H1 (cell line): ENCODE data around the gene SPTBN4. TPM values are rescaled to one million over a fixed set of nuclear protein-coding genes. Genes with fewer than 3 reads are reported as not detected.

Source experiments
- CTCF ChIA-PET: fragments of 300-600 bp; sonication (Branson Sonifier 250); formaldehyde crosslinking; loops from one replicate; lab custom pipeline; 2021; ENCODE audit not compliant: partially characterized antibody; lab: Charles Lee
- POLR2A ChIA-PET: fragments of 300-600 bp; sonication (Branson Sonifier 250); formaldehyde crosslinking; loops from one replicate; lab custom pipeline; 2021; ENCODE audit warnings: inconsistent platforms; ENCODE audit not compliant: partially characterized antibody; lab: Charles Lee
- DNase-seq, 2 experiments: peaks; one replicate each; pipeline versions ENCODE4 v3.0.0 to v3.0.0-alpha.2; 2010 to 2022; ENCODE audit warnings: low spot score in 2 of 2, low read depth in 1 of 2, mixed read lengths in 1 of 2
- FAIRE-seq: peaks from 2 replicates; lab custom pipeline; 2011; peaks lifted over from hg19 to GRCh38; lab: Jason Lieb, UNC
- H2AFZ ChIP-seq: 2 replicates; pipeline ENCODE4 v1.8.1; 2012; ENCODE audit warnings: low read length, inconsistent platforms
- H2AK5ac ChIP-seq: 2 replicates; pipeline ENCODE4 v1.6.1; 2013; ENCODE audit warnings: low read depth, low read length
- H2BK120ac ChIP-seq: replicated peaks from 2 replicates; pipeline ENCODE3; 2013; ENCODE audit warnings: low read depth, low read length, inconsistent platforms
- H2BK12ac ChIP-seq: 2 replicates; pipeline ENCODE4 v1.6.1; 2013; ENCODE audit warnings: low read depth, low read length
- H2BK15ac ChIP-seq: 2 replicates; pipeline ENCODE4 v1.6.1; 2013; ENCODE audit warnings: low read length
- H2BK20ac ChIP-seq: 2 replicates; pipeline ENCODE4 v1.6.1; 2013; ENCODE audit warnings: low read length
- H2BK5ac ChIP-seq: 2 replicates; pipeline ENCODE4 v1.6.1; 2013; ENCODE audit warnings: low read depth, low read length
- H3K14ac ChIP-seq: 2 replicates; pipeline ENCODE4 v1.6.1; 2013; ENCODE audit warnings: inconsistent platforms; ENCODE audit not compliant: insufficient read length
- H3K18ac ChIP-seq: 2 replicates; pipeline ENCODE4 v1.6.1; 2013; ENCODE audit warnings: low read length; ENCODE audit errors: extremely low read depth
- H3K23ac ChIP-seq: 2 replicates; pipeline ENCODE4 v1.6.1; 2013; ENCODE audit warnings: inconsistent platforms; ENCODE audit not compliant: insufficient read length
- H3K23me2 ChIP-seq: 2 replicates; pipeline ENCODE4 v1.6.1; 2013; ENCODE audit warnings: low read depth, low read length
- H3K27ac ChIP-seq: 2 replicates; pipeline ENCODE4 v1.6.1; 2011; ENCODE audit warnings: low read depth, low read length, inconsistent platforms
- H3K27me3 ChIP-seq, 4 experiments: replicated peaks in 1 of 4; 1 replicate in 1 of 4; 2 replicates in 3 of 4; pipeline versions ENCODE4 v1.6.1 to v1.8.1; 2011 to 2013; ENCODE audit warnings: low read length in 3 of 4, mild to moderate bottlenecking in 3 of 4, inconsistent platforms in 2 of 4, mixed read lengths in 2 of 4, moderate library complexity in 1 of 4; ENCODE audit not compliant: control insufficient read depth in 3 of 4, insufficient read depth in 3 of 4; ENCODE audit errors: extremely low read depth in 1 of 4
- H3K36me3 ChIP-seq, 4 experiments: 2 replicates each; pipeline versions ENCODE4 v1.6.1 to v1.8.1; 2011 to 2013; ENCODE audit warnings: mild to moderate bottlenecking in 4 of 4, low read length in 3 of 4, moderate library complexity in 2 of 4, control low read depth in 1 of 4, inconsistent platforms in 1 of 4; ENCODE audit not compliant: insufficient read depth in 4 of 4, control insufficient read depth in 2 of 4
- H3K4ac ChIP-seq: replicated peaks from 2 replicates; pipeline ENCODE3; 2013; ENCODE audit warnings: low read length, low read depth, mixed read lengths, inconsistent platforms; ENCODE audit not compliant: insufficient read length
- H3K4me1 ChIP-seq, 4 experiments: replicated peaks in 1 of 4; 1 replicate in 1 of 4; 2 replicates in 3 of 4; pipeline versions ENCODE4 v1.6.1 to v1.8.1; 2011 to 2013; ENCODE audit warnings: low read length in 3 of 4, inconsistent platforms in 2 of 4, mixed read lengths in 1 of 4; ENCODE audit not compliant: insufficient read depth in 4 of 4, control insufficient read depth in 3 of 4
- H3K4me2 ChIP-seq, 2 experiments: 2 replicates each; pipeline versions ENCODE4 v1.6.1 to v1.8.1; 2011 to 2013; ENCODE audit warnings: low read depth in 2 of 2, low read length in 2 of 2, control low read depth in 1 of 2, inconsistent platforms in 1 of 2, mild to moderate bottlenecking in 1 of 2; ENCODE audit not compliant: insufficient read depth in 1 of 2
- H3K4me3 ChIP-seq, 4 experiments: fragments of 200-600, 300-600 bp in 1 of 4; sonication (generic), shearing (Covaris generic), sonication (Bioruptor Twin) in 1 of 4; 2 replicates each; pipeline versions ENCODE4 v1.5.1 to v1.8.1; 2011 to 2016; ENCODE audit warnings: low read length in 4 of 4, low read depth in 3 of 4, control low read depth in 2 of 4, inconsistent platforms in 2 of 4, mild to moderate bottlenecking in 2 of 4, mixed read lengths in 1 of 4, moderate library complexity in 1 of 4; ENCODE audit not compliant: insufficient read depth in 2 of 4; ENCODE audit errors: extremely low read depth in 1 of 4
- H3K56ac ChIP-seq: replicated peaks from 2 replicates; pipeline ENCODE3; 2013; ENCODE audit warnings: low read depth, mild to moderate bottlenecking, mixed read lengths, low read length, inconsistent platforms; ENCODE audit not compliant: insufficient read length
- H3K79me1 ChIP-seq: 2 replicates; pipeline ENCODE4 v1.6.1; 2013; ENCODE audit warnings: low read depth, low read length, control low read depth
- H3K79me2 ChIP-seq, 2 experiments: 2 replicates each; pipeline versions ENCODE4 v1.6.1 to v1.8.1; 2012 to 2013; ENCODE audit warnings: low read length in 2 of 2, mild to moderate bottlenecking in 2 of 2, inconsistent platforms in 1 of 2; ENCODE audit not compliant: insufficient read depth in 2 of 2, control insufficient read depth in 1 of 2
- H3K9ac ChIP-seq, 4 experiments: replicated peaks in 1 of 4; 1 replicate in 1 of 4; 2 replicates in 3 of 4; pipeline versions ENCODE4 v1.6.1 to v1.8.1; 2011 to 2013; ENCODE audit warnings: low read depth in 3 of 4, low read length in 3 of 4, control low read depth in 2 of 4, mild to moderate bottlenecking in 2 of 4, moderate library complexity in 2 of 4, inconsistent platforms in 1 of 4; ENCODE audit errors: extremely low read depth in 1 of 4
- H3K9me3 ChIP-seq, 2 experiments: 2 replicates each; pipeline versions ENCODE4 v1.6.1 to v1.8.1; 2012 to 2013; ENCODE audit warnings: mild to moderate bottlenecking in 2 of 2, moderate library complexity in 2 of 2, control low read depth in 1 of 2, inconsistent platforms in 1 of 2, low read depth in 1 of 2, low read length in 1 of 2, mixed read lengths in 1 of 2; ENCODE audit not compliant: insufficient read depth in 2 of 2
- H4K20me1 ChIP-seq, 2 experiments: replicated peaks in 1 of 2; 2 replicates each; pipeline versions ENCODE3 to v1.8.1; 2011 to 2013; ENCODE audit warnings: inconsistent platforms in 2 of 2, low read length in 2 of 2, mild to moderate bottlenecking in 1 of 2; ENCODE audit not compliant: insufficient read depth in 2 of 2, control insufficient read depth in 1 of 2
- H4K5ac ChIP-seq: 2 replicates; pipeline ENCODE4 v1.6.1; 2013; ENCODE audit warnings: low read length, low read depth, mixed read lengths, inconsistent platforms; ENCODE audit not compliant: insufficient read length
- H4K8ac ChIP-seq: 2 replicates; pipeline ENCODE4 v1.8.0; 2013; ENCODE audit warnings: mild to moderate bottlenecking, moderate library complexity, low read length, inconsistent platforms; ENCODE audit not compliant: insufficient read depth; ENCODE audit errors: extremely low read depth
- H4K91ac ChIP-seq: replicated peaks from 2 replicates; pipeline ENCODE3; 2013; ENCODE audit warnings: low read length, mixed read lengths, inconsistent platforms; ENCODE audit not compliant: insufficient read length
- BACH1 ChIP-seq: IDR thresholded peaks from 2 replicates; pipeline ENCODE4 v1.6.1; 2012; ENCODE audit warnings: low read length, improper control_type of control experiment
- CBX8 ChIP-seq: fragments of 300-800, 300-1000 bp; sonication (generic); IDR thresholded peaks from 2 replicates; pipeline ENCODE4 v1.7.1; 2016; ENCODE audit warnings: low read depth, low read length, borderline replicate concordance
- EP300 ChIP-seq, 2 experiments: IDR thresholded peaks; 1 replicate in 1 of 2; 2 replicates in 1 of 2; pipeline ENCODE4 v1.6.1; 2011 to 2012; ENCODE audit warnings: low read depth in 2 of 2, low read length in 2 of 2, mild to moderate bottlenecking in 2 of 2, borderline replicate concordance in 1 of 2, inconsistent platforms in 1 of 2, moderate library complexity in 1 of 2
- GABPA ChIP-seq: IDR thresholded peaks from 2 replicates; pipeline ENCODE4 v1.6.1; 2011; ENCODE audit warnings: mild to moderate bottlenecking, low read length, moderate library complexity, borderline replicate concordance; ENCODE audit not compliant: insufficient read depth
- MAFK ChIP-seq: IDR thresholded peaks from 2 replicates; pipeline ENCODE4 v1.6.1; 2012; ENCODE audit warnings: low read depth, mild to moderate bottlenecking, improper control_type of control experiment, low read length
- RNF2 ChIP-seq: fragments of 200-900, 300-1000 bp; sonication (generic); IDR thresholded peaks from 2 replicates; pipeline ENCODE4 v1.7.1; 2016; ENCODE audit warnings: borderline replicate concordance, low read depth, mild to moderate bottlenecking, antibody characterized with exemption, low read length; ENCODE audit not compliant: poor library complexity, severe bottlenecking; ENCODE audit errors: missing control alignments
- SAP30 ChIP-seq: fragments of 300-600 bp; sonication (generic); IDR thresholded peaks from 2 replicates; pipeline ENCODE4 v1.7.1; 2012; ENCODE audit warnings: low read length, moderate library complexity, mild to moderate bottlenecking, inconsistent platforms; ENCODE audit not compliant: insufficient read depth, insufficient replicate concordance
- SIRT6 ChIP-seq: IDR thresholded peaks from one replicate; pipeline ENCODE4 v1.7.1; 2012; ENCODE audit warnings: low read length, inconsistent platforms
- SP2 ChIP-seq: IDR thresholded peaks from 2 replicates; pipeline ENCODE4 v1.6.1; 2012; ENCODE audit warnings: mild to moderate bottlenecking, low read length, inconsistent platforms
- SUZ12 ChIP-seq: fragments of 200-600 bp; sonication (generic); IDR thresholded peaks from 2 replicates; pipeline ENCODE4 v1.6.1; 2012; ENCODE audit warnings: mild to moderate bottlenecking, inconsistent platforms, low read length, moderate library complexity, mixed read lengths
- TAF7 ChIP-seq: optimal IDR thresholded peaks from 2 replicates; pipeline ENCODE3; 2011; ENCODE audit warnings: low read depth, mild to moderate bottlenecking, inconsistent platforms, low read length, moderate library complexity, borderline replicate concordance
- TCF12 ChIP-seq: IDR thresholded peaks from 2 replicates; pipeline ENCODE4 v1.6.1; 2011; ENCODE audit warnings: low read depth, mild to moderate bottlenecking, low read length
- TEAD4 ChIP-seq: IDR thresholded peaks from 2 replicates; pipeline ENCODE4 v1.6.1; 2012; ENCODE audit warnings: low read depth, low read length, inconsistent platforms, mixed read lengths
- WGBS, 2 experiments: shearing (Covaris generic) in 1 of 2; methylation state at CpG; one replicate each; pipeline versions ENCODE4 v1.1.6 to v1.1.7; 2013 to 2015; ENCODE audit warnings: low lambda C conversion rate in 2 of 2, mixed read lengths in 2 of 2, inconsistent platforms in 1 of 2, low coverage in 1 of 2, missing lambda C conversion rate in 1 of 2; ENCODE audit not compliant: insufficient replicate concordance in 2 of 2, insufficient coverage in 1 of 2, insufficient read length in 1 of 2; ENCODE audit errors: extremely low coverage in 1 of 2, missing lambda C conversion rate in 1 of 2; 5-methylcytosine and 5-hydroxymethylcytosine counted together
- polyA plus RNA-seq, 7 experiments: library from polyadenylated mRNA; depleted of rRNA in 3 of 7; stranded (reverse) in 5 of 7; unstranded in 2 of 7; fragments of >200 nt in 5 of 7; fragments of 200-250 nt in 2 of 7; gene quantifications; 1 replicate in 5 of 7; 2 replicates in 1 of 7; 4 replicates in 1 of 7; pipeline versions ENCODE4 v1.2.1 to v1.2.3, GENCODE V29; 2011 to 2013; ENCODE audit warnings: missing spikeins in 2 of 7, mixed read lengths in 2 of 7
- total RNA-seq: library from RNA; stranded (reverse); fragmentation: NEBNext Ultra II Directional; extraction: Animal tissue kit (Norgen Biotek cat#: 25700); gene quantifications from 2 replicates; pipeline ENCODE4 v1.2.1, GENCODE V29; 2021

The SPTBN4 gene
- total and polyA plus RNA-seq, 2 of the 8 experiments (the other 6 are each of a cell fraction or from before 2014, with no cell fraction given), result 1.9 to 3.0 TPM

GRCh38 chr19:40472516-40472915 is 5.7 kb downstream of the SPTBN4 start:
- H2BK20ac ChIP-seq, result no peak overlapping the region
- no peaks in the 10 kb centered on the region for H3K79me1 ChIP-seq
- no peak overlapping the region for H3K14ac ChIP-seq
- TF ChIP-seq SAP30 (no peak), RNF2 (no peak), SP2 (no peak), TAF7 (no peak), TEAD4 (no peak), SIRT6 (no peak), EP300 (IDR thresholded peaks at IDR 0.05; ENCODE audit: borderline replicate concordance in 1 of 2, low read depth in 2 of 2, low read length in 2 of 2) (no peak), MAFK (no peak), CBX8 (no peak), BACH1 (no peak), SUZ12 (no peak), GABPA (no peak), TCF12 (no peak)
- TF ChIP-seq, all 59 proteins: peak for 0
- Histone ChIP-seq H2BK12ac (no peak overlapping the region), H4K8ac (peak overlapping the region; percentile 80; the same call in 1 of the 2 replicates), H3K4me1 (no peaks in the 10 kb centered on the region), H3K9me3 (no peaks in the 10 kb centered on the region), H4K91ac (no peak overlapping the region), H3K27me3 (peaks cover 3 to 13% (median 7%) of the 10 kb centered on the region in 4 experiments), H3K18ac (no peak overlapping the region), H3K56ac (no peak overlapping the region), H2BK5ac (no peak overlapping the region), H3K36me3 (no peaks in the 10 kb centered on the region), H2BK15ac (no peak overlapping the region), H4K5ac (no peak overlapping the region), H3K23ac (no peak overlapping the region), H3K27ac (no peak overlapping the region), H3K79me2 (no peaks in the 10 kb centered on the region), H2AK5ac (no peak overlapping the region), H3K4ac (no peak overlapping the region), H3K9ac (no peak overlapping the region), H3K4me2 (no peak overlapping the region), H2AFZ (no peak overlapping the region; the same call in 1 of the 2 replicates), H3K4me3 (no peak overlapping the region), H2BK120ac (no peak overlapping the region), H4K20me1 (no peaks in the 10 kb centered on the region), H3K23me2 (no peaks in the 10 kb centered on the region)
- no peak for DNase-seq
- ChIA-PET CTCF (no interaction called here), POLR2A (no interaction called here)
- FAIRE-seq, result no peak
- whole genome bisulfite sequencing, 2 experiments, result 98% methylated on average over 6 of the region's 13 CpGs; no CpG with 5 or more reads in 1 of the 2 experiments
